ENCODE results near the gene EGLN2.
"Not testable (repeated sequence)": the region's sequence is repeated elsewhere in the genome, so short reads cannot be mapped to it uniquely, and the experiment has no call there.

EGLN2 gene

GRCh38 chr19:40827386-40828247 is 28.6 kb downstream of the EGLN2 start:
- no peaks in the 10 kb centered on the region for H3K36me3 ChIP-seq (ENCODE audit: control insufficient read depth, insufficient read depth, low read length)
- H3K4me3 ChIP-seq (ENCODE audit: low read depth, low read length): no peak overlapping the region
- no peaks in the 10 kb centered on the region for H3K4me1 ChIP-seq
- H3K9ac ChIP-seq: no peak overlapping the region
- no peaks in the 10 kb centered on the region for H3K9me3 ChIP-seq (ENCODE audit: control insufficient read depth, low read length)
- no peak overlapping the region for H3K27ac ChIP-seq
- H3K79me2 ChIP-seq: no peaks in the 10 kb centered on the region
- no peak overlapping the region for H3K4me2 ChIP-seq (ENCODE audit: low read length)
- TF ChIP-seq, protein P1, sequence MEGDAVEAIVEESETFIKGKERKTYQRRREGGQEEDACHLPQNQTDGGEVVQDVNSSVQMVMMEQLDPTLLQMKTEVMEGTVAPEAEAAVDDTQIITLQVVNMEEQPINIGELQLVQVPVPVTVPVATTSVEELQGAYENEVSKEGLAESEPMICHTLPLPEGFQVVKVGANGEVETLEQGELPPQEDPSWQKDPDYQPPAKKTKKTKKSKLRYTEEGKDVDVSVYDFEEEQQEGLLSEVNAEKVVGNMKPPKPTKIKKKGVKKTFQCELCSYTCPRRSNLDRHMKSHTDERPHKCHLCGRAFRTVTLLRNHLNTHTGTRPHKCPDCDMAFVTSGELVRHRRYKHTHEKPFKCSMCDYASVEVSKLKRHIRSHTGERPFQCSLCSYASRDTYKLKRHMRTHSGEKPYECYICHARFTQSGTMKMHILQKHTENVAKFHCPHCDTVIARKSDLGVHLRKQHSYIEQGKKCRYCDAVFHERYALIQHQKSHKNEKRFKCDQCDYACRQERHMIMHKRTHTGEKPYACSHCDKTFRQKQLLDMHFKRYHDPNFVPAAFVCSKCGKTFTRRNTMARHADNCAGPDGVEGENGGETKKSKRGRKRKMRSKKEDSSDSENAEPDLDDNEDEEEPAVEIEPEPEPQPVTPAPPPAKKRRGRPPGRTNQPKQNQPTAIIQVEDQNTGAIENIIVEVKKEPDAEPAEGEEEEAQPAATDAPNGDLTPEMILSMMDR (IDR thresholded peaks at IDR 0.05): no peak
- no peaks in the 10 kb centered on the region for H3K27me3 ChIP-seq (ENCODE audit: control insufficient read depth, insufficient read depth, low read length)
- H2AFZ ChIP-seq: no peak overlapping the region

DNA sequence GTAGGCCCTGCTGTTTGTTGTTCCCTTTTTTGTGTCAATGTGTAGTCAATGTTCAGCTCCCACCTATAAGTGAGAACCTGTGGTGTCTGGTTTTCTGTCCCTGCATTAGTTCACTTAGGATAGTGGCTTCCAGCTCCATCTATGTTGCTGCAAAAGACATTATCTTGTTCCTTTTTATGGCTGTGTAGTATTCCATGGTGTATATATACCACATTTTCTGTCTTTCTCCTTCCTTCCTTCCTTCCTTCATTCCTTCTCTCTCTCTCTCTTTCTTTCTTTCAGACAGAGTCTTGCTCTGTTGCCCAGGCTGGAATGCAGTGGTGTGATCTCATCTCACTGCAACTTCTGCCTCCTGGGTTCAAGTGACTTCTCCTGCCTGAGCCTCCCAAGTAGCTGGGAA is 30.2 kb downstream of the EGLN2 start:
- TF ChIP-seq, protein P1 (IDR thresholded peaks at IDR 0.05): no peak
- no peak overlapping the region for H3K27ac ChIP-seq
- H3K4me1 ChIP-seq: no peaks in the 10 kb centered on the region
- H3K27me3 ChIP-seq (ENCODE audit: control insufficient read depth, insufficient read depth, low read length): no peaks in the 10 kb centered on the region
- no peaks in the 10 kb centered on the region for H3K79me2 ChIP-seq
- no peaks in the 10 kb centered on the region for H3K36me3 ChIP-seq (ENCODE audit: control insufficient read depth, insufficient read depth, low read length)
- H2AFZ ChIP-seq: no peak overlapping the region
- no peak overlapping the region for H3K4me3 ChIP-seq (ENCODE audit: low read depth, low read length)
- H3K4me2 ChIP-seq (ENCODE audit: low read length): no peak overlapping the region
- no peaks in the 10 kb centered on the region for H3K9me3 ChIP-seq (ENCODE audit: control insufficient read depth, low read length)
- H3K9ac ChIP-seq: no peak overlapping the region

DNA sequence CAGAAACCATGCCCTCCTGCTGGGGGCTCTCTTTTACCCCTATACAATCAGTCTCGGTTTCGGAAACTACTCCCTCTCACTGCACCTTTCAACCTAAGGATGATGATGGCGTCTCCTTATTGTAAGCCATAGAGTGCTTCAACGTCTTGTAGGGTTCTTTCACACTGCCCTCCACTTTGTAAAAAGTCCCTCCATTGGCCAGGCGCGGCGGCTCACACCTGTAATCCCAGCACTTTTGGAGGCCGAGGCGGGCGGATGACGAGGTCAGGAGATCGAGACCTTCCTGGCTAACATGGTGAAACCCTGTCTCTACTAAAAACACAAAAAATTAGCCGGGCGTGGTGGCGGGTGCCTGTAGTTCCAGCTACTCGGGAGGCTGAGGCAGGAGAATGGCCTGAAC is 31.8 kb downstream of the EGLN2 start:
- not testable (repeated sequence) for H3K4me2 ChIP-seq (ENCODE audit: low read length); H3K36me3 ChIP-seq (ENCODE audit: control insufficient read depth, insufficient read depth, low read length); H3K27ac ChIP-seq; H2AFZ ChIP-seq; H3K9ac ChIP-seq; H3K9me3 ChIP-seq (ENCODE audit: control insufficient read depth, low read length); H3K27me3 ChIP-seq (ENCODE audit: control insufficient read depth, insufficient read depth, low read length); H3K4me1 ChIP-seq; H3K79me2 ChIP-seq; H3K4me3 ChIP-seq (ENCODE audit: low read depth, low read length)

GRCh38 chr19:40831502-40832430 is 32.8 kb downstream of the EGLN2 start:
- H3K27ac ChIP-seq: peak overlapping the region; percentile 22
- peak overlapping the region; percentile 34 for H2AFZ ChIP-seq
- no peaks in the 10 kb centered on the region for H3K27me3 ChIP-seq (ENCODE audit: control insufficient read depth, insufficient read depth, low read length)
- no peaks in the 10 kb centered on the region for H3K36me3 ChIP-seq (ENCODE audit: control insufficient read depth, insufficient read depth, low read length)
- no peak overlapping the region for H3K4me2 ChIP-seq (ENCODE audit: low read length)
- H3K4me3 ChIP-seq (ENCODE audit: low read depth, low read length): no peak overlapping the region
- H3K9ac ChIP-seq: no peak overlapping the region
- TF ChIP-seq, protein P1 (IDR thresholded peaks at IDR 0.05): no peak
- H3K9me3 ChIP-seq (ENCODE audit: control insufficient read depth, low read length): no peaks in the 10 kb centered on the region
- H3K79me2 ChIP-seq: no peaks in the 10 kb centered on the region
- H3K4me1 ChIP-seq: no peaks in the 10 kb centered on the region

DNA sequence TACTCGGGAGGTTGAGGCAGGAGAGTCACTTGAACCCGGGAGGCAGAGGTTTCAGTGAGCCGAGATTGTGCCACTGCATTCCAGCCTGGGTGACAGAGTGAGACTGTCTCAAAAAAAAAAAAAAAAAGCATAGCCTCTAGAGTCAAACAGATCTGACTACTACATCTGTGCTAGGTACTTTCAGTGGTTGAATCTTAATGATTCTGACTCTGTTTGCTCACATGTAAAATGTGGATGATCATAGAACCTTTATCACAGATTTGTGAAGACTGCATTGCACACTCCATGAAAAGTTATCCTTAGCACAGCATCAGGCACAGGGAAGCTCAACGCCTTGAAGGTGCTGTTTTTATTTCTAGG is 33.4 kb downstream of the EGLN2 start:
- not testable (repeated sequence) for H3K27me3 ChIP-seq (ENCODE audit: control insufficient read depth, insufficient read depth, low read length); H3K4me3 ChIP-seq (ENCODE audit: low read depth, low read length); H3K79me2 ChIP-seq; H3K4me2 ChIP-seq (ENCODE audit: low read length); H3K36me3 ChIP-seq (ENCODE audit: control insufficient read depth, insufficient read depth, low read length); H3K4me1 ChIP-seq; H3K9me3 ChIP-seq (ENCODE audit: control insufficient read depth, low read length); H2AFZ ChIP-seq; H3K27ac ChIP-seq; H3K9ac ChIP-seq

DNA sequence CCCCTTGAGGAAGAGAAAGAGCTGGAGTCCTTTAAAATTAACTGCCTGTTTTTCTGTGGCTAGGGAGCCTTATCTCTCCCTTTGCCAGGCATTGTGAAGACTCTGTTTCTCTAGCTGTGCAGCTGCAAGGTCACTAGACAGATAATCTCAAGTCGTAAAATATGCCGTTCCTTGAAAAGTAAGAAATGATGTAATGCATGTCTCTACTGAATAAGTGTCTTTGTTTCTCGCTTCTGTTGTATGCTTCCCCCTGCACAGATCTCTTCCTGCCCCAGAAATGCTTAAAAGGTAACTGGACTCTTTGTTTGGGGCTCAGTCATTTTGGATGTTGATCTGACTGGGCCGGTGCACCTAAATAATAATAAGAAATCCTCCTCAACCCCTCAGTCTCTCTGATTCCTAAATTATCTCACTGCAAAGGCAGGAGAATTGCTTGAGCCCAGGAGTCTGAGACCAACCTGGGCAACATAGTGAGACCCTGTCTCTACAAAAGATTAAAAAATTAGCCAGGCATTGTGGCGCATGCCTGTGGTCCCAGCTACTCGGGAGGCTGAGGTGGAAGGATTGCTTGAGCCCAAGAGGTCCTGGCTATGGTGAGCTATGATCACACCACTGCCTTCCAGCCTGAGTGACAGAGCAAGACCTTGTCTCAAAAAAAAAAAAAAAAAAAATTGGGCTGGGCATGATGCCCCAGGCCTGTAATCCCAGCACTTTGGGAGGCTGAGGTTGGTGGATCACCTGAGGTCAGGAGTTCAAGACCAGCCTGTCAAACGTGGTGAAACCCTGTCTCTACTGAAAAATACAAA is 34.9 kb downstream of the EGLN2 start:
- not testable (repeated sequence) for H3K4me1 ChIP-seq; H3K4me3 ChIP-seq (ENCODE audit: low read depth, low read length); H3K27ac ChIP-seq; H3K36me3 ChIP-seq (ENCODE audit: control insufficient read depth, insufficient read depth, low read length); H2AFZ ChIP-seq; H3K9ac ChIP-seq; H3K9me3 ChIP-seq (ENCODE audit: control insufficient read depth, low read length); H3K79me2 ChIP-seq; H3K4me2 ChIP-seq (ENCODE audit: low read length); H3K27me3 ChIP-seq (ENCODE audit: control insufficient read depth, insufficient read depth, low read length)

Data from parathyroid adenoma (tissue), 2 donors.